IPS-NIHi7 (cell line): Measurements from ENCODE around the gene GOLGA6A.
"Not testable (repeated sequence)": the region's sequence is repeated elsewhere in the genome, so short reads cannot be mapped to it uniquely, and the experiment has no call there.

Source experiments
- DNase-seq: peaks from one replicate; pipeline ENCODE4 v3.0.0; 2012; ENCODE audit warnings: mixed read lengths; ENCODE audit errors: extremely low spot score

The GOLGA6A gene

GRCh38 chr15:74099963-74100733, 17.8 kb upstream of the GOLGA6A start:
- peak; percentile 81 for DNase-seq

GRCh38 chr15:74096753-74097474, 14.6 kb upstream of the GOLGA6A start:
- DNase-seq: not testable (repeated sequence)

- not testable (repeated sequence) for DNase-seq
Measured at GRCh38 chr15:74095610-74096009, 13.3 kb upstream of the GOLGA6A start.

- not testable (repeated sequence) for DNase-seq
Measured at GRCh38 chr15:74094567-74094966, 12.2 kb upstream of the GOLGA6A start.

GRCh38 chr15:74075781-74076180, 6.6 kb downstream of the GOLGA6A start:
- DNase-seq: not testable (repeated sequence)

- DNase-seq: not testable (repeated sequence)
Measured at GRCh38 chr15:74072614-74073337, 9.6 kb downstream of the GOLGA6A start.

GRCh38 chr15:74072132-74072531, 10.2 kb downstream of the GOLGA6A start:
- not testable (repeated sequence) for DNase-seq

GRCh38 chr15:74071645-74072044, 10.7 kb downstream of the GOLGA6A start:
- not testable (repeated sequence) for DNase-seq

- DNase-seq: not testable (repeated sequence)
Measured at GRCh38 chr15:74065684-74066411, 16.5 kb downstream of the GOLGA6A start.

- not testable (repeated sequence) for DNase-seq
Measured at GRCh38 chr15:74064822-74065221, 17.5 kb downstream of the GOLGA6A start.

- not testable (repeated sequence) for DNase-seq
Measured at GRCh38 chr15:74064183-74064582, 18.2 kb downstream of the GOLGA6A start.

GRCh38 chr15:74063425-74064146, 18.8 kb downstream of the GOLGA6A start:
- not testable (repeated sequence) for DNase-seq

GRCh38 chr15:74062671-74063070, 19.7 kb downstream of the GOLGA6A start:
- no peak for DNase-seq

- no peak for DNase-seq
Measured at GRCh38 chr15:74062236-74062635, 20.1 kb downstream of the GOLGA6A start.

- DNase-seq: no peak
Measured at GRCh38 chr15:74060251-74060650, 22.1 kb downstream of the GOLGA6A start.

GRCh38 chr15:74059050-74059833, 23.1 kb downstream of the GOLGA6A start:
- not testable (repeated sequence) for DNase-seq

- DNase-seq: not testable (repeated sequence)
Measured at GRCh38 chr15:74056330-74056729, 26.0 kb downstream of the GOLGA6A start.

GRCh38 chr15:74055804-74056203, 26.5 kb downstream of the GOLGA6A start:
- no peak for DNase-seq

- peak; percentile 88 for DNase-seq
Measured at GRCh38 chr15:74053941-74054529, 28.3 kb downstream of the GOLGA6A start.

GRCh38 chr15:74053517-74053916, 28.8 kb downstream of the GOLGA6A start:
- no peak for DNase-seq
